ENCODE data around the gene GPHA2.

- TF ChIP-seq, protein P1, sequence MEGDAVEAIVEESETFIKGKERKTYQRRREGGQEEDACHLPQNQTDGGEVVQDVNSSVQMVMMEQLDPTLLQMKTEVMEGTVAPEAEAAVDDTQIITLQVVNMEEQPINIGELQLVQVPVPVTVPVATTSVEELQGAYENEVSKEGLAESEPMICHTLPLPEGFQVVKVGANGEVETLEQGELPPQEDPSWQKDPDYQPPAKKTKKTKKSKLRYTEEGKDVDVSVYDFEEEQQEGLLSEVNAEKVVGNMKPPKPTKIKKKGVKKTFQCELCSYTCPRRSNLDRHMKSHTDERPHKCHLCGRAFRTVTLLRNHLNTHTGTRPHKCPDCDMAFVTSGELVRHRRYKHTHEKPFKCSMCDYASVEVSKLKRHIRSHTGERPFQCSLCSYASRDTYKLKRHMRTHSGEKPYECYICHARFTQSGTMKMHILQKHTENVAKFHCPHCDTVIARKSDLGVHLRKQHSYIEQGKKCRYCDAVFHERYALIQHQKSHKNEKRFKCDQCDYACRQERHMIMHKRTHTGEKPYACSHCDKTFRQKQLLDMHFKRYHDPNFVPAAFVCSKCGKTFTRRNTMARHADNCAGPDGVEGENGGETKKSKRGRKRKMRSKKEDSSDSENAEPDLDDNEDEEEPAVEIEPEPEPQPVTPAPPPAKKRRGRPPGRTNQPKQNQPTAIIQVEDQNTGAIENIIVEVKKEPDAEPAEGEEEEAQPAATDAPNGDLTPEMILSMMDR (conservative IDR thresholded peaks at IDR 0.05 in 1 of 2, IDR thresholded peaks at IDR 0.05 in 1 of 2; ENCODE audit: low read depth in 1 of 2, low read length in 2 of 2) = no peak
- TF ChIP-seq EZH2 (IDR thresholded peaks at IDR 0.05; ENCODE audit: low read length, missing control alignments) = no peak
These were observed 40.8 kb downstream of the GPHA2 start for GRCh38 chr11:64894812-64895452.
